ENCODE measurements around the gene CEP83.
"Not testable (repeated sequence)": the region's sequence is repeated elsewhere in the genome, so short reads cannot be mapped to it uniquely, and the experiment has no call there.

The CEP83 gene

GRCh38 chr12:94459728-94460615 is at the start of gene CEP83:
Gene CEP83 (minus strand): TSS chr12:94459867. CDS start chr12:94412490, 47,377 bp downstream.
- peak; percentile 77 for DNase-seq

GRCh38 chr12:94509317-94509716 is 49.6 kb upstream of the CEP83 start:
- DNase-seq: no peak

GRCh38 chr12:94507455-94507854 is 47.8 kb upstream of the CEP83 start:
- no peak for DNase-seq

DNA sequence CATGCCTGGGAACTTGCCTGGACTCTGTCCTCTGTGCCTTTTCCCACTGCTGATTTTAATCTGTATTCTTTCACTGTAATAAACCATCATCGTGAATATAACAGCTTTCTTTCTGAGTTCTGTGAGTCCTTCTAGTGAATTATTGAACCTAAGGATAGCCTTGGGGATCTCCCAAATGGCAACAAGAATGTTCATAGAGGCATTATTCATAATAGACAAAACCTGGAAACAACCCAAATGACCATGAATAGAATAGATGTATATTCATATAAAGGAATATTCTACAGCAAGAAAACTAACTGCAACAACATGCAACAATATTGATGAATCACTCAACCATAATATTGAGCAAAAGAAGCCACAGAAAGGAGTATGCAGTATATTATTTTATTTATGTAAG is 44.7 kb upstream of the CEP83 start:
- no peak for DNase-seq

DNA sequence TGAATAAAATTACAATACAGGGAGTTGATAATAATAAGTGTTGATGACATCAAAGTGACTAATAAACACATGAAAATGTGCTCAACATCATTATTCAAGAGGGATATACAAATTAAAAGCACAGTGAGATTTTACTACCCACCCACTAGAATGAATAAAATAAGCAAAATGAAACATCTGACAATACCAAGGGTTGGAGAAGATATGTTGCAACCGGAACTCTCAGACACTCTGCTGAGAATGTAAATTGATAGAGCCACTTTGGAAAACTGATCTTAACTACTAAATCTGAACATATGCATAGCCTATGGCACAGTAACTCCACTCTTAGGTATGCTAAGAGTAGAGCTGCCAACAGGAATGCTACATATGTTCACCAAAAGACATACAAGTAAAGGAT is 44.0 kb upstream of the CEP83 start:
- DNase-seq: no peak

- DNase-seq: no peak
Measured at GRCh38 chr12:94500831-94501567, 41.3 kb upstream of the CEP83 start.

DNA sequence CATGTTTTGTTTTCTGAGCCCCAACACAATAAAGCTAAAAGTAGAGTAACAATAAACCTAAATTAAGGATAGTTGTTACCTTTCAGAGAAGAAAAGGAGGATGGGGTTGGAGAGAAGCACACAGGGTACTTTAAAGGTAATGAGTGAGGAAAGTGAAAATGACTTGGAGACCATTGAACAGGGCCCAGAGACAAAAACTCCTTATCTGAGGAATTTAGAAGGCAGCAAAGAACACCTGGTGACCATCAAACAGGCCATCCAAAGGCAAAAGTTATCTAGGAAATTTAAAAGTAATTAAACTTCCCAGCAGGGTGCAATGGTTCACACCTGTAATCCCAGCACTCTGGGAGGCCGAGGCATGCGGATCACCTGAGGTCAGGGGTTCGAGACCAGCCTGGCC is 39.0 kb upstream of the CEP83 start:
- no peak for DNase-seq

DNA sequence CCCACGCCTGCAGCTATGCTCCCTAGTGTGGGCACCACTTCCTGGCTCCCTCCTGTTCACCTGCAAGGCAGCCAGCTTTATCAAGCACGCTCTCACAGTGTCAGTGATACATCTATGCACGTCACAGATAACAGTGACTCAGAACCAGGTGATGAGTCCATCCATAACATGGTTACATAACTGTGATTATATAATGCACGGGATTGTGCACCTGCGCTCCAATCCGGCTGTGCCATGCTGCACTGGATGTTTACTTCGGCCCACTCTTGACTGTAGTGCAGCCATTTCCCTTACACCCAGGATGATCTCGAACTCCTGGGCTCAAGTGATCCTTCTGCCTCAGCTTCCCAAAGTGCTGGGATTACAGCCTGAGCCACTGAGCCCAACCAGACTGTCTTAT is 38.4 kb upstream of the CEP83 start:
- DNase-seq: no peak

DNA sequence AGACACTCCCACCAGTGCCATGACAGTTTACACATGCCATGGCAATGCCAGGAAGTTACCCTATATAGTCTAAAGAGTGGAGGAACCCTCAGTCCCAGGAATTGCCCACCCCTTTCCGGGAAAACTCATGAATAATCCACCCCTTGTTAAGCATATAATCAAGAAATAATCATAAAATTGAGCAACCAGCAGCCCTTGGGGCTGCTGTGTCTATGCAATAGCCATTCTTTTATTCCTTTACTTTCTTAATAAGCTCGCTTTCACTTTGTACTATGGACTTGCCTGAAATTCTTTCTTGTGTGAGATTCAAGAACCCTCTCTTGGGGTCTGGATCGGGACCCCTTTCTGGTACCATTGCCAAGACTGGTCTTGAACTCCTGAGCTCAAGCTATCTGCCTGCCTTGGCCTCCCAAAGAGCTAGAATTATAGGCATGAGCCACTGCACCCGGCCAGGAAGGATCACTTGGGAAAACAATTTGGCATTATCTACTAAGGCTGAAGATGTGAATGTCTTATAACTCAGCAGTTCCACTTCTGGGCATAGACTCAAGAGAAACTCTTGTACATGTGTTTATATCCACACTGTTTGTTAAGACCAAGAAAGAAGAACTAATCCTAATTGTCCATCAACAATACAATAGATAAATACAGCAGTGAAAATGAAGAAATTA is 35.9 kb upstream of the CEP83 start:
- DNase-seq: no peak

GRCh38 chr12:94491489-94491888 is 31.8 kb upstream of the CEP83 start:
- DNase-seq: no peak

DNA sequence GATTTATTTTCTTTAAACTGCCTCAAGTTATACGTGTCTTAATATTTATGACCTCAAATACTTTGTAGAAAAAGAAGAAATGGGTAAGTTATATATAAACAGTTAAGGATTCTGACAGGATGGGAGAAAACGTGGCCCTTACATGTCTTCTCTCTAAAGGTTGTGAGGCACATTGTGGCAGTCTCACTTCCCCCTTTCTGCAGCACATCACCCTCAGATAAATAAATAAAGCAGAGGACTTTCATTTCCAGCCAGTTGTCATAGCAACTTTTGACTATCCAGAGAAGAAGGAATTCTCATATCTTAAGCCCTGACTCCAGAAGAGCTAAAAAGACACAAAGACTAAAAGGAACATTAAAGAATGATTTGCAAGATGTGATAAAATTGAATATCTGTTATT is 28.8 kb upstream of the CEP83 start:
- no peak for DNase-seq

DNA sequence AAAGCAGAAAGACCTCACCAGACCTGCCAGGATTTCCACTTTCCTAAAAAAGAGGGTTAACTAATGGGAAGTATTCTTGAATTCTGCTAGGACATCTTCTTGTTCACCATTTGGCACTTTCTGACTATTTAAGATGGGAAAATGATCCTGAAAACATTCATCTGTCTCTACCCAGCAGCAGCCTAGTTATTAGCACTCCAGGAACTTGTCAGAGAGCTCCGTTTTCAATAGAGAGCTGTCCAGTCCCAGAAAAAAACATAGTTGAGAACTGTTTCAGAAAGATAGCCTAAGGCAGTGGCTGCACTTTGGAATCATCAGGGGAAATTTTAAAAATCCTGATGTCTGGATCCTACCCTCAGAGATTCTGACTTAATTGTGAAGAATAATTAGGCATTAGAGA is 22.1 kb upstream of the CEP83 start:
- no peak for DNase-seq

- no peak for DNase-seq
Measured at GRCh38 chr12:94469522-94469921, 9.9 kb upstream of the CEP83 start.

GRCh38 chr12:94460616-94460959 is 921 bp upstream of the CEP83 start:
- no peak for DNase-seq

GRCh38 chr12:94458877-94459727 is 565 bp downstream of the CEP83 start:
- peak; percentile 2 for DNase-seq

DNA sequence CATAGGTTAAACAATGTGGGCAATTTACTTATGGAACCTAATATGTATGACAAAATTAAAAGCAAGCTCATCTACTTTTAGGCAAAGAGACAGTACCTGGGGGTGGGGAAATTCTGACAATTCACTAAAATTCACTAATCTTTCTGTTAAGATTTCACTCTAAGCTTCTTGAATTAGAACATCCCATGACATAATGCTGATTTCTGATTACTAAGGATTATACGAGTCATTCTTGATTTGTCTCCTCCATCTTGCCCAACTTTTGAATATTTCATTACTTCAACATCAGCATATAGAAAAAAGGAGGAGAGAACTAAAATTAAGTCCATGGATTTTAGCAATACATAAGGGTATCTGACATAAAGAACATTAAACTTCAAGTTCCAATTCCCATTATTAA is 2.4 kb downstream of the CEP83 start:
- no peak for DNase-seq

DNA sequence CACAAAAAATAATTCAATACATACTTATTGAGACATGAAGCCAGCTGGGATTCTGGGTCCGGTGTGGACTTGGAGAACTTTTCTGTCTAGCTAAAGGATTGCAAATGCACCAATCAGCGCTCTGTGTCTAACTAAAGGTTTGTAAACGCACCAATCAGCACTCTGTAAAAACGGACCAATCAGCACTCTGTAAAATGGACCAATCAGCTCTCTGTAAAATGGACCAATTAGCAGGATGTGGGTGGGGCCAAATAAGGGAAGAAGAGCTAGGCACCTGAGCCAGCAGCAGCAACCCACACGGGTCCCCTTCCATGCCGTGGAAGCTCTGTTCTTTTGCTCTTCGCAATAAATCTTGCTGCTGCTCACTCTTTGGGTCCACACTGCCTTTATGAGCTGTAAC is 5.3 kb downstream of the CEP83 start:
- DNase-seq: not testable (repeated sequence)

- DNase-seq: no peak
Measured at GRCh38 chr12:94445662-94446061, 14.0 kb downstream of the CEP83 start.

DNA sequence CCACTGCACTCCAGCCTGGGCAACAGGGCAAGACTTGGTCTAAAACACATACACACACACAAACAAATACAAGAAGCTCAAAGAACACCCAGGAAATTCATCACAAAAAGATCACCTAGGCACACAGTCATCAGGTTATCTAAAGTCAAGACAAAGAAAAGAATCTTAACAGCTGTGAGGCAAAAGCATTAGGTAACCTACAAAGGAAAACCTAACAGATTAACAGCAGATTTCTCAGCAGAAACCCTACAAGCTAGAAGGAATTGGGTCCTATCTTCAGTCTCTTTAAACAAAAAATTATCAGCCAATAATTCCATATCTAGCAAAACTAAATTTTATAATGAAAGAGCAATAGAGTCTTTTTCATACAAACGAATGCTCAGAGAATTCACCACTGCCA is 22.4 kb downstream of the CEP83 start:
- no peak for DNase-seq

DNA sequence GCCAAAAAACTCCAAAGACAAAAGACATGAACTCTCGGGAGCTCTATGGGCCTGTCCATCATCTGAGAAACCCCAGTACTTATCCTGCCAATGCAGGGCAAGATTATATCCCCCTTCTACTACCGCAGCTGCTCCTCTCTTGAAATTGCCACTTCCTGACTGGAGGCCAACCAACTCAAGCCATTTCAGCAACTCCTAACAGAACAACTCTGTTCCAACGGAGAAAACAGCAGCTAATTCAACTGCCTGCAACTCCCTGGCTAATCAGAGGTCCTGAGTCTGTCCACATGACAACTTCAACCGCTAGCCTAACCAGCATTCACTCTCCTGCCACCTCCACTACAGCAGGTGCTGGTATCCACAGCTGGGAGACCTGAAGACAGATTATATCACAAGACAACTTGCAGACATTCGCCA is 24.1 kb downstream of the CEP83 start:
- DNase-seq: no peak

- DNase-seq: no peak
Measured at GRCh38 chr12:94434171-94434570, 25.5 kb downstream of the CEP83 start.

DNA sequence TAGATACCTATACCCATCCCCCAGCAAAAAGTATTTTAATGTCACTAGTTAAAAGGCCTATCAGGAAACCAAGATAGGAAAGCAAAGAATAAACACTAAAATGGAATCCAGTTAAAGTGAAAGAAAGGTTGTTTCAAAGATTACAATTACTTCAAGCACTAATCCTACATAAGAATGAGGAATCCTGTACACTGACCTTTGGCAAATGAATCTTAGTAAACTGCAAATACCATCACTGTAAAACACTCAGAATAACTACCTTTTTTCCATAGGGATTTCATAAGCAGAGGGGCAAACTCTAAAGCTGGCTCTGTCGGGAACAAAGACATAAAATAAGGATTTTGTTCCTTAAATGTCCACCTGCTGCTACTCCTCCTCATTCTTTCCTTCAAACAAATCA is 25.9 kb downstream of the CEP83 start:
- no peak for DNase-seq

DNA sequence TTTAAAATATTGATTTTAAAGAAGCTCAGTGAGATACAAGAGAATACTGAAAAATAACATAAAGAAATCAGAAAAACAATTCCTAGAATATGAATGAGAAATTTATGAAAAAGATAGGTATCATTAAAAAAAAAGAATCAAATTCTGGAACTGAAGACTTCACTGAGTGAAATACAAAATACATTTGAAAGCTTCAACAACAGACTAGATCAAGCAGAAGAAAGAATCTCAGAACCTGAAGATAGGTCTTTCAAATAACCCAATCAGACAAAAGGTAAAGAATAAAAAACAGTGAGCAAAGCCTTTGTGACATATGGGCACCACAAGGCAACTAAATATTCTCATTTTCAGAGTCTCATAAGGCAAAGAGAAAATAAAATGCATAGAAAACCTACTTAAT is 29.4 kb downstream of the CEP83 start:
- no peak for DNase-seq

Measured in NCI-H1694 (cell line).